Trophoblast cell (in vitro differentiated cells and primary cell): ENCODE data around the gene ARHGAP4.

Experiments
- DNase-seq, 2 donors: peaks; one replicate each; pipeline ENCODE4 v3.0.0-alpha.2; 2016
- H2AFZ ChIP-seq: 2 replicates; pipeline ENCODE4 v1.6.1; 2013; ENCODE audit warnings: low read length, moderate library complexity, mild to moderate bottlenecking; ENCODE audit not compliant: insufficient read depth, poor library complexity
- H2AK5ac ChIP-seq: 2 replicates; pipeline ENCODE4 v1.6.1; 2013; ENCODE audit warnings: mild to moderate bottlenecking, low read length
- H2BK120ac ChIP-seq: 2 replicates; pipeline ENCODE4 v1.6.1; 2013; ENCODE audit warnings: low read length, mild to moderate bottlenecking, moderate library complexity; ENCODE audit not compliant: insufficient read depth, poor library complexity
- H2BK12ac ChIP-seq: 2 replicates; pipeline ENCODE4 v1.6.1; 2013; ENCODE audit warnings: mild to moderate bottlenecking, low read length, moderate library complexity
- H2BK5ac ChIP-seq: 2 replicates; pipeline ENCODE4 v1.6.1; 2013; ENCODE audit warnings: low read length, low read depth, moderate library complexity, mild to moderate bottlenecking; ENCODE audit not compliant: poor library complexity
- H3K14ac ChIP-seq: 2 replicates; pipeline ENCODE4 v1.6.1; 2013; ENCODE audit warnings: mild to moderate bottlenecking, low read length
- H3K18ac ChIP-seq: 2 replicates; pipeline ENCODE4 v1.6.1; 2013; ENCODE audit warnings: mild to moderate bottlenecking, low read length
- H3K23ac ChIP-seq: 2 replicates; pipeline ENCODE4 v1.6.1; 2013; ENCODE audit warnings: low read length
- H3K27ac ChIP-seq: 2 replicates; pipeline ENCODE4 v1.5.1; 2013; ENCODE audit warnings: low read depth, mild to moderate bottlenecking, inconsistent platforms, low read length, moderate library complexity
- H3K27me3 ChIP-seq: 2 replicates; pipeline ENCODE4 v1.6.1; 2013; ENCODE audit warnings: inconsistent platforms, mild to moderate bottlenecking, low read length, moderate library complexity; ENCODE audit not compliant: insufficient read depth
- H3K36me3 ChIP-seq, 2 experiments: 1 replicate in 1 of 2; 2 replicates in 1 of 2; pipeline ENCODE4 v1.6.1; 2013; ENCODE audit warnings: low read length in 2 of 2, mild to moderate bottlenecking in 2 of 2, moderate library complexity in 1 of 2; ENCODE audit not compliant: insufficient read depth in 2 of 2, control insufficient read depth in 1 of 2
- H3K4ac ChIP-seq: 2 replicates; pipeline ENCODE4 v1.6.1; 2013; ENCODE audit warnings: low read depth, mild to moderate bottlenecking, low read length, moderate library complexity
- H3K4me1 ChIP-seq, 2 experiments: 1 replicate in 1 of 2; 2 replicates in 1 of 2; pipeline ENCODE4 v1.6.1; 2013; ENCODE audit warnings: low read length in 2 of 2, mild to moderate bottlenecking in 2 of 2, moderate library complexity in 1 of 2; ENCODE audit not compliant: insufficient read depth in 2 of 2, control insufficient read depth in 1 of 2
- H3K4me2 ChIP-seq: 2 replicates; pipeline ENCODE4 v1.6.1; 2013; ENCODE audit warnings: inconsistent platforms, mild to moderate bottlenecking, low read length, moderate library complexity
- H3K4me3 ChIP-seq: 2 replicates; pipeline ENCODE4 v1.5.1; 2013; ENCODE audit warnings: mild to moderate bottlenecking, low read depth, low read length, inconsistent platforms
- H3K79me1 ChIP-seq: one replicate; pipeline ENCODE4 v1.6.1; 2013; ENCODE audit warnings: low read length
- H3K79me2 ChIP-seq: 2 replicates; pipeline ENCODE4 v1.6.1; 2013; ENCODE audit warnings: low read length, mild to moderate bottlenecking; ENCODE audit not compliant: control insufficient read depth, insufficient read depth, poor library complexity
- H3K9ac ChIP-seq: 2 replicates; pipeline ENCODE4 v1.6.1; 2013; ENCODE audit warnings: mild to moderate bottlenecking, low read length
- H3K9me3 ChIP-seq: 2 replicates; pipeline ENCODE4 v1.6.1; 2013; ENCODE audit warnings: low read depth, mild to moderate bottlenecking, control low read depth, inconsistent platforms, low read length; ENCODE audit not compliant: insufficient read depth
- H4K12ac ChIP-seq: 2 replicates; pipeline ENCODE4 v1.6.1; 2013; ENCODE audit warnings: low read depth, mild to moderate bottlenecking, low read length, moderate library complexity
- H4K8ac ChIP-seq: 2 replicates; pipeline ENCODE4 v1.6.1; 2013; ENCODE audit warnings: low read depth, mild to moderate bottlenecking, low read length, moderate library complexity
- H4K91ac ChIP-seq: one replicate; pipeline ENCODE4 v1.6.1; 2013; ENCODE audit warnings: low read depth, mild to moderate bottlenecking, low read length, moderate library complexity
- WGBS: extraction: QIAGEN DNeasy Blood & Tissue Kit; methylation state at CpG from one replicate; pipeline ENCODE4 v1.1.7; 2013; ENCODE audit warnings: missing lambda C conversion rate; ENCODE audit not compliant: insufficient read length, insufficient coverage; ENCODE audit errors: extremely low coverage; 5-methylcytosine and 5-hydroxymethylcytosine counted together

ARHGAP4 gene

DNA sequence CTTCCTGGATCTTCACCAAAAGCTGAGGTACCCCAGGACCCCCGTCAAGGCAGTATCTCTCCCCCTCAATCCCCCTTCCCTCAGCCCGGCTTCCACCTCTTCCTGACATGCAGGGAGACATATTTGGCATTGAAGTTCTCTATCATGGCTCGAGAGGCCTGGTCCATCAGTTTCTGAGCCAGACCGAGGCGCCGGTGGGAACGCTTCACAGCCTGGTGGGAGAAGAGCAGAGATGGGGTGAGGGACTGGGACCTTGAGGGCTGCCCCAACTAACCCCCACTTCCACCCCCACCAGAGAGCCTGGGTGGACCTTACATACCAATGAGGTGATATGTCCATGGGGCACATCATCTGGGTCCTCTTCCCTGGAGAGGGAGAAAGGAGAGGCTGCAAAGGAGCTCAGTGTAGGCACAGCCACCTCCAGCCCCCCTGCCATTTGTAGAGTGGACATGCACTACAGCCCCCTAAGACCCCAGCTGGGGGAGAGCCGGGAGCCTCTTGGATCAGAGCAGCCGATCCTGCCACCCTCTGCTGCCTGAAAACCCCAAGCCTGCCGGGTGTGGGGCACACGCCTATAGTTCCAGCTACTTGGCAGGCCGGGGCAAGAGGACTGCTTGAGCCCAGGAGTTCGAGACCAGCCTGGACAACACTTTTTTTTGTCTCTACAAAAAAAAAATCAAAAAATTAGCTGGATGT lies 6.3 kb upstream of the ARHGAP4 start:
- WGBS = no CpG with 5 or more reads among the region's 13 CpGs

DNA sequence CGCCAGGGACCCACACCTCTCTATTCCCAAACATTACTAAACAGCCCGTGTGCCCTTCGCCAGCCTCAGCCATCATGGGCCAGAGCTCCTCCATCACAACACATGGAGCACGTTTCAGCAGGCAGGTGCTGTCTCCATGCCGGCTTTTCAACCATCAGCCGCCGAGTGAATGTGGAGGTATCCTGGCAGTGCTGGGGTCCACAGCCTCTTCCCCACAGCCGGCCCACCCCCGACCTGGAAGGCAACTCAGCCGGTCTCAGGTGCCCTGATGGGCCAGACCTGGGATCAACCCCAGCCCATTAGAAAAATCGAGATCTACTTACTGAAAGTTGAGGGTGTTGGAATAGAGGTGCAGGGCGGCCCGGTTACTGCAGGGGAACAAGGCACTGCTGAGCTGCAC lies 5.7 kb upstream of the ARHGAP4 start:
- Histone ChIP-seq H4K8ac (no peak overlapping the region), H3K4me1 (peaks cover 8 to 15% of the 10 kb centered on the region in 2 experiments), H3K4me2 (no peak overlapping the region), H3K79me2 (peaks cover 17% of the 10 kb centered on the region), H3K4ac (no peak overlapping the region), H2AFZ (no peak overlapping the region), H3K23ac (no peak overlapping the region), H4K91ac (no peak overlapping the region), H2BK5ac (no peak overlapping the region), H3K79me1 (peaks cover 13% of the 10 kb centered on the region), H3K27ac (no peak overlapping the region), H2BK12ac (no peak overlapping the region), H4K12ac (peak overlapping the region; percentile 25), H3K18ac (no peak overlapping the region), H3K4me3 (no peak overlapping the region), H3K9me3 (no peaks in the 10 kb centered on the region), H2AK5ac (no peak overlapping the region), H3K27me3 (no peaks in the 10 kb centered on the region), H3K14ac (no peak overlapping the region), H2BK120ac (no peak overlapping the region), H3K9ac (no peak overlapping the region), H3K36me3 (peaks cover 36 to 37% of the 10 kb centered on the region in 2 experiments)
- DNase-seq = no peak
- WGBS = no CpG with 5 or more reads among the region's 13 CpGs

More for the DNA sequence above, 6.3 kb upstream of the ARHGAP4 start:
- Histone ChIP-seq H3K79me1 (peaks cover 12% of the 10 kb centered on the region), H4K91ac (no peak overlapping the region), H2BK120ac (no peak overlapping the region), H4K8ac (no peak overlapping the region), H3K23ac (no peak overlapping the region), H3K4me1 (peaks cover 5 to 9% of the 10 kb centered on the region in 2 experiments), H2AFZ (no peak overlapping the region), H2AK5ac (no peak overlapping the region), H3K27me3 (no peaks in the 10 kb centered on the region), H2BK12ac (no peak overlapping the region), H3K4me2 (no peak overlapping the region), H3K4me3 (no peak overlapping the region), H3K79me2 (peaks cover 16% of the 10 kb centered on the region), H3K36me3 (peaks cover 36 to 37% of the 10 kb centered on the region in 2 experiments), H4K12ac (peak overlapping the region; percentile 25), H3K9ac (no peak overlapping the region), H3K14ac (no peak overlapping the region), H3K4ac (peak overlapping the region; percentile 41), H3K27ac (no peak overlapping the region), H2BK5ac (no peak overlapping the region), H3K9me3 (no peaks in the 10 kb centered on the region), H3K18ac (no peak overlapping the region)
- no peak for DNase-seq

DNA sequence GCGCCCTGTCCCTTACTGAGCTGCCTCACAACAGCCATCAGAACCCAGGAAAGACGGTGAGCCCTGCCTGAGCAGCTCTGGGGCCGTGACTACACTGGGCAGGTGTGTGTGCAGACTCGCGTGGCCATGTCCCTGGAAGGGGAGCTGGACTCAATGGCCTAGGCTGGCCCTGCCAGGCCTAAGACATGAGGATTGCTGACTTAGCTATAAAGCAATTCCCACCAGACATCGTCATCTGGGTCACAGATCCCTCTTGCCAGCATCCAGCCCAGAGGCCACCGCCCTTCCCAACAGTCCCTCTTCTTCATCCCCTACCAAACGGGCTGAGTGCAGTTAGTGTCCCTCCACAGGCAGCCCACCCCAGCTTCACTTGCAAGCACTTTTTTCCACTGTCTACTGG lies 5.1 kb upstream of the ARHGAP4 start:
- H3K4me1 ChIP-seq = peaks cover 14 to 21% of the 10 kb centered on the region in 2 experiments
- no peak overlapping the region for H2BK5ac ChIP-seq
- no peak overlapping the region for H2AFZ ChIP-seq
- H4K12ac ChIP-seq = no peak overlapping the region
- H3K18ac ChIP-seq = no peak overlapping the region
- H3K9ac ChIP-seq = no peak overlapping the region
- no peak overlapping the region for H2BK12ac ChIP-seq
- H3K23ac ChIP-seq = no peak overlapping the region
- H3K9me3 ChIP-seq = no peaks in the 10 kb centered on the region
- peaks cover 36 to 37% of the 10 kb centered on the region in 2 experiments for H3K36me3 ChIP-seq
- peaks cover 13% of the 10 kb centered on the region for H3K79me1 ChIP-seq
- no peak overlapping the region for H3K4ac ChIP-seq
- H3K27me3 ChIP-seq = no peaks in the 10 kb centered on the region
- H3K4me2 ChIP-seq = no peak overlapping the region
- H2AK5ac ChIP-seq = no peak overlapping the region
- DNase-seq = no peak
- H2BK120ac ChIP-seq = no peak overlapping the region
- peaks cover 17% of the 10 kb centered on the region for H3K79me2 ChIP-seq
- no peak overlapping the region for H4K91ac ChIP-seq
- no peak overlapping the region for H4K8ac ChIP-seq
- no peak overlapping the region for H3K27ac ChIP-seq
- no CpG with 5 or more reads among the region's 8 CpGs for WGBS
- no peak overlapping the region for H3K14ac ChIP-seq
- H3K4me3 ChIP-seq = no peak overlapping the region

DNA sequence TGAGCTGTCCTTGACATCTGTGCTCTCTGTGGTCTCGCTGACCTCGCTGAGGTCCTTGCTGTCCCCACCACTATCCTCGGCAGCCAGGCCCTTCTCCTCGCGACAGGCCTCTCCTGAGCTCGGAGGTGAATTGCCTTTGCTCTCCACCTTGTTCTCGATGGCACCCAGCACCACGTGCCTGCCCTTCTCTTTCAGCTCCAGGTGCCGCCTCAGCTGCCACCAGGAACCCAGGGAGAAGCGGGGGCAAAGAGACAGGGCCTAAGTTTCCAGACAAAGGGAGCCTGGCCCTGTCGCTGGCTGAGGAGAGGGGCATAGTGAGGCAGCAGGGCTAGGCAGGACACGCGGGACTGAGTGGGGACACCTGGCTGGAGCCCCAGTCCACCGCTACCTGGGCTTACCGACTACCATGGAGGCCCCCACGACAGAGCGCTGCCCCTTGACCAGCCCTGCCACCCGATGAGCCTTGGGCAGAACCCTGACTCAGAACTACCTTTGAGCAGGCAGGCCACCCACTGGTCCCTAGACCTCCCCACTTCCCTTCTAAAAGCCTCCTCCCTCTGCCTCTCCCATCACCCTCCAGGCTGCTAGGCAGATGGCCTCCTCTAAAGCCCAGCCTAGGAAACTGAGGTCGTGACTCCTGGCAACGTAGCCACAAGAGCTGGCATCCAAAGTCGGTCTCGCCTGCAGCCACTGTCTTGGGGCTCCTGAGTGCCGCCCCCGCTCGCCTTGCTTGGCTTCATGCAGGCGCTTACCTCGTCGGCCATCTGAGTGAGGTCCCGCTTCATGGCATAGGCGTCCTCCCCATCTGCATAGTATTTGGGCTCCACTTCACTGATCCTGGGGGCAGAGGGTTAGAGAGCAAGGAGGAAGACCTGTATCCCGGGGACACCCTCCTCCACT lies 4.2 kb upstream of the ARHGAP4 start:
- Histone ChIP-seq H3K4me3 (no peak overlapping the region), H3K27ac (no peak overlapping the region), H3K79me1 (peaks cover 13% of the 10 kb centered on the region), H3K4me1 (peaks cover 17 to 26% of the 10 kb centered on the region in 2 experiments), H2BK12ac (no peak overlapping the region), H3K23ac (no peak overlapping the region), H3K14ac (no peak overlapping the region), H3K4me2 (no peak overlapping the region), H3K36me3 (peaks cover 36 to 37% of the 10 kb centered on the region in 2 experiments), H3K9me3 (no peaks in the 10 kb centered on the region), H4K8ac (no peak overlapping the region), H2BK5ac (no peak overlapping the region), H4K91ac (no peak overlapping the region), H2AFZ (no peak overlapping the region), H2BK120ac (no peak overlapping the region), H3K4ac (no peak overlapping the region), H3K79me2 (peaks cover 17% of the 10 kb centered on the region), H3K27me3 (no peaks in the 10 kb centered on the region), H2AK5ac (no peak overlapping the region), H4K12ac (no peak overlapping the region), H3K9ac (no peak overlapping the region), H3K18ac (no peak overlapping the region)
- WGBS = no CpG with 5 or more reads among the region's 31 CpGs
- no peak for DNase-seq
